ENCODE results near the gene AFF3. TPM values are rescaled to one million over a fixed set of nuclear protein-coding genes. Genes with fewer than 3 reads are reported as not detected.

The AFF3 gene
- total RNA-seq, 1 donor from 2014 or later = 8.0 TPM

DNA sequence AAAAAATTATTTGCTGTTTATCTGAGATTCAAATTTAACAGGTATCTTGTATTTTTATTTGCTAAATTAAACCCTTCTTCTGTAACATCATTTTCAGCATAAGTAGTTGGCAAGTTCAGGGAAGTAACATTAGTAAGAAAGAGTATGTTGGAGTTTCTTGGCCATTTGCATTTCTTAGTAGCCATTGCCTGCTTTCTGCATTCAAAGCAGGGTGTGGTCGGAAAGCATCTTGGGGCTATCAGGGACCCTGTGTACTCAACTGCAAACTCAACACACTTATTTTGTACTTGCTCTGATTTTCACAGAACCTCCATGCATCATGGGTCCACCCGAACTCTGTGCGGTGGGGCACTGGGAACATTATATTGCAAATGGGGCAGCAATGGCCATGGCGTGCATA, 622.2 kb downstream of the AFF3 start:
- H3K27me3 ChIP-seq (ENCODE audit: low read depth) = no peaks in the 10 kb centered on the region
- H3K9me3 ChIP-seq (replicated peaks) = no peaks in the 10 kb centered on the region
- no peak overlapping the region for H3K27ac ChIP-seq (replicated peaks)
- TF ChIP-seq, protein P1, sequence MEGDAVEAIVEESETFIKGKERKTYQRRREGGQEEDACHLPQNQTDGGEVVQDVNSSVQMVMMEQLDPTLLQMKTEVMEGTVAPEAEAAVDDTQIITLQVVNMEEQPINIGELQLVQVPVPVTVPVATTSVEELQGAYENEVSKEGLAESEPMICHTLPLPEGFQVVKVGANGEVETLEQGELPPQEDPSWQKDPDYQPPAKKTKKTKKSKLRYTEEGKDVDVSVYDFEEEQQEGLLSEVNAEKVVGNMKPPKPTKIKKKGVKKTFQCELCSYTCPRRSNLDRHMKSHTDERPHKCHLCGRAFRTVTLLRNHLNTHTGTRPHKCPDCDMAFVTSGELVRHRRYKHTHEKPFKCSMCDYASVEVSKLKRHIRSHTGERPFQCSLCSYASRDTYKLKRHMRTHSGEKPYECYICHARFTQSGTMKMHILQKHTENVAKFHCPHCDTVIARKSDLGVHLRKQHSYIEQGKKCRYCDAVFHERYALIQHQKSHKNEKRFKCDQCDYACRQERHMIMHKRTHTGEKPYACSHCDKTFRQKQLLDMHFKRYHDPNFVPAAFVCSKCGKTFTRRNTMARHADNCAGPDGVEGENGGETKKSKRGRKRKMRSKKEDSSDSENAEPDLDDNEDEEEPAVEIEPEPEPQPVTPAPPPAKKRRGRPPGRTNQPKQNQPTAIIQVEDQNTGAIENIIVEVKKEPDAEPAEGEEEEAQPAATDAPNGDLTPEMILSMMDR (IDR thresholded peaks at IDR 0.05; ENCODE audit: borderline replicate concordance) = no peak
- H3K36me3 ChIP-seq = no peaks in the 10 kb centered on the region
- H3K4me3 ChIP-seq = no peak overlapping the region
- peaks cover 2% of the 10 kb centered on the region for H3K4me1 ChIP-seq
- intact Hi-C loops (cut with micrococcal nuclease) = no loop called here
- DNase-seq = no peak

DNA sequence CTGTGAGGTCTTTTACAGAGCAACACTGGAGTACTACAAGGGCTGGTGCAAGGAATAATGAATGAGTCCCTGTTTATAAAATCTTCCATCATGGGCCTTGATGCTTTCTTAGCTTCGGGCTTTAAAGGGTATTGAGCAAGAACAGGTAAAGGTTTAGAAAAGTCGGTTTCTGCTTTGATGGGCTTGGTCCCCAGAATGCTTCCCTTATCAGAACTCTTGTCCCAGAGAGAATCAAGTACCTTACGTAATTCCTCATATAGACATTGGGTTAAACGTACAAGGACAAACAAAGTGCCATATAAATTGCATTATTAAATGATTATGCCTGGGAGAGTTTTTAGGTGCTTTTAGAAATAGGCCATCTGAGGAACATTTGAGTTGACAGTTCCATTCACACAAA, 628.0 kb downstream of the AFF3 start:
- intact Hi-C loops (cut with micrococcal nuclease) = no loop called here

DNA sequence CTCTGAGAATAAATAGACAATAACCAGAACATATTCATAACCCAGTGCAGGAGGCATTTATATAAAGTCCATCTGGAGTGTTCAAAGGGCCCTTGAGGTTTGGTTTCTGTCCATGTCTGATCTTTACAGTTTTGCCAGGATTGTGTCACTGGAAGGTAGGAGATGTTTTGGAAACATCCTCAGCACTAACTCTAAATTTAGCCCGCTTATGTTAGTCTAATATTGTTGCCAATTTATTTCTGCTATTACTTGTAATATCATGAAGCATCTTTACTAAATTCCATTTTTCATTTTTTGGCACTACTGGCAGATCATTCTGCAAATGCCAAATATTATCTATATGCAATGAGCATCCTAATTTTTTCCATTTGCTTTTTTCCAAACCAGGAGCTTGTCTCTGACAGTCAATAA, 630.2 kb downstream of the AFF3 start:
- no peaks in the 10 kb centered on the region for H3K36me3 ChIP-seq
- intact Hi-C loops (cut with micrococcal nuclease) = no loop called here
- no peaks in the 10 kb centered on the region for H3K9me3 ChIP-seq (replicated peaks)
- no peak for DNase-seq
- H3K27me3 ChIP-seq (ENCODE audit: low read depth) = no peaks in the 10 kb centered on the region
- H3K4me3 ChIP-seq = no peak overlapping the region
- TF ChIP-seq, protein P1 (IDR thresholded peaks at IDR 0.05; ENCODE audit: borderline replicate concordance) = no peak
- peak overlapping the region; percentile 77 for H3K27ac ChIP-seq (replicated peaks)
- peaks cover 29% of the 10 kb centered on the region for H3K4me1 ChIP-seq

More for the DNA sequence above, 628.0 kb downstream of the AFF3 start:
- H3K36me3 ChIP-seq = no peaks in the 10 kb centered on the region
- TF ChIP-seq, protein P1 (IDR thresholded peaks at IDR 0.05; ENCODE audit: borderline replicate concordance) = no peak
- H3K4me1 ChIP-seq = peaks cover 29% of the 10 kb centered on the region
- no peaks in the 10 kb centered on the region for H3K9me3 ChIP-seq (replicated peaks)
- DNase-seq = no peak
- H3K4me3 ChIP-seq = no peak overlapping the region
- H3K27me3 ChIP-seq (ENCODE audit: low read depth) = no peaks in the 10 kb centered on the region
- peak overlapping the region; percentile 34 for H3K27ac ChIP-seq (replicated peaks)

DNA sequence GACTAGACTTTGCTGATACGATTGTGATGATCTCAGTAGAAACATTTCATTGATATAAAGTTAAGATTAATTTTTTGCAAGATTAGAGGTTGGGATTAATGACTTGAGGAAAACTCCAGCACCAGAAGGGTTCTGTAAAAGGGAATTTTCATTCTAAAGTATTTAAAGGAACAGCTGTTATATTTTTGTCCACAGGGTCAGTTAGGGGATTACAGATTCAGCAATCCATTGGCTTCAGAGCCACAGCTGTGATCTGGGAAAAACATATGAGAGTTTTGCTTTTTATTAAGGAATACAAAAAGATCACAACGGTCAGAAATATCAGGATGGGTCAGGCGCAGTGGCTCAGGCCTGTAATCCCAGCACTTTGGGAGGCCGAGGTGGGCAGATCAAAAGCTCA, 633.0 kb downstream of the AFF3 start:
- Histone ChIP-seq H3K27ac (replicated peaks) (no peak overlapping the region), H3K4me1 (peaks cover 21% of the 10 kb centered on the region), H3K4me3 (no peak overlapping the region), H3K9me3 (replicated peaks) (no peaks in the 10 kb centered on the region), H3K36me3 (no peaks in the 10 kb centered on the region), H3K27me3 (ENCODE audit: low read depth) (no peaks in the 10 kb centered on the region)
- intact Hi-C loops (cut with micrococcal nuclease) = no loop called here
- TF ChIP-seq, protein P1 (IDR thresholded peaks at IDR 0.05; ENCODE audit: borderline replicate concordance) = no peak
- DNase-seq = no peak

DNA sequence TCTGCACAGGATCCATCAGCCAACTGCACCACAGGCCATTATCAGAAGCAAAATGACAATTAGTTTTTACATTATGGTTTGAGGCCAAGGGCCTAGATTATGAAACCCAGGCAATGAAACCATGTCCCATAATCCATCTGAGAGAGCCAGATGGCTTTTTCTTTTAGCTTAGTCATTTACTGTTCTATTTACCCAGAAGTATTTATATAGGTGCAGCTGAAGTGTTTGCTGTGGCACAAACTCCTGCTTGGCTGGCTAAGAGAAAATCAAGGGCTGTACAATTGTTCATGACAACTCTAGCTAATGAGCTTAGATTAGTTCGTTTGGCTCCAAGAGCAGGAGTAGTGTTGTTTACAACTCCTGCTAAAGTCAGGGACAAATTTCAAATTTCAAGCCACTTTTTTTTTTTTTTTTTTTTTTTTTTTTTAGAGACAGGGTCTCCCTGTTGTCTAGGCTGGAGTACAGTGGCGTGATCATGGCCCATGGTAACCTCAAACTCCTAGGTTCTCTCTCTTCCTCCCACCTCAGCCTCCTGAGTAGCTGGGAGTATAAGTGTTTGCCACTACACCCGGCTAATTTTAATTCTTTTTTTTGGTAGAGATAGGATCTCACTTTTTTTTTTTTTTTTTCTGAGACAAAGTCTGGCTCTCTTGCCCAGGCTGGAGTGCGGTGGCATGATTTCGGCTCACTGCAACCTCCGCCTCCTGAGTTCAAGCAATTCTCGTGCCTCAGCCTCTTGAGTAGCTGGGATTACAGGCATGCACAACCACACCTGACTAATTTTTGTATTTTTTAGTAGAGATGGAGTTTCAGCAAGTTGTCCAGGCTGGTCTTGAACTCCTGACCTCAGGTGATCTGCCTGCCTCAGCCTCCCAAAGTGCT, 634.2 kb downstream of the AFF3 start:
- Histone ChIP-seq H3K36me3 (no peaks in the 10 kb centered on the region), H3K4me3 (no peak overlapping the region), H3K9me3 (replicated peaks) (no peaks in the 10 kb centered on the region), H3K27me3 (ENCODE audit: low read depth) (no peaks in the 10 kb centered on the region), H3K27ac (replicated peaks) (peak overlapping the region; percentile 43), H3K4me1 (peaks cover 17% of the 10 kb centered on the region)
- no peak for DNase-seq
- intact Hi-C loops (cut with micrococcal nuclease) = no loop called here
- TF ChIP-seq, protein P1 (IDR thresholded peaks at IDR 0.05; ENCODE audit: borderline replicate concordance) = no peak

Data from left ventricle myocardium inferior (tissue), 1 donor.